HG02571 (cell line): ENCODE measurements around the gene ZSWIM4.
A peak's percentile ranks its signal among the peaks of the same experiment; 100 is the strongest.
"Not testable (repeated sequence)": the region's sequence is repeated elsewhere in the genome, so short reads cannot be mapped to it uniquely, and the experiment has no call there.

Experiments
- ATAC-seq: cut with Tn5 transposase; IDR thresholded peaks from one replicate; pipeline ENCODE4 v1.9.1; 2021; ENCODE audit warnings: mild to moderate bottlenecking, moderate library complexity; ENCODE audit not compliant: unreplicated experiment

The ZSWIM4 gene

DNA sequence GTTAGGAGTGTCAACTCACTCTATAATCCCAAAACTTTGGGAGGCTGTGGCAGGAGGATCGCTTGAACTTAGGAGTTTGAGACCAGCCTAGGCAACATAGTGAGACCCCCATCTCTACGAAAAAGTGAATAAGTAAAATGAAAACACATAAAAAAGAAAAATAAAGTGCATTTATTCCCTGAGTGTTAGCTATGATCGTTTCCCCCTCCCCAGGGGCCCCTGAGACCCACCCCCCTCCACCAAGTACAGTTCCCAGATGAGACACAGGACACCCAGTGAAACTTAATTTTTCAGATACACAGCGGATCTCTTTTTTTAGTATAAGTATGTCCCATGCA is 53.1 kb downstream of the ZSWIM4 start:
- no peak for ATAC-seq

DNA sequence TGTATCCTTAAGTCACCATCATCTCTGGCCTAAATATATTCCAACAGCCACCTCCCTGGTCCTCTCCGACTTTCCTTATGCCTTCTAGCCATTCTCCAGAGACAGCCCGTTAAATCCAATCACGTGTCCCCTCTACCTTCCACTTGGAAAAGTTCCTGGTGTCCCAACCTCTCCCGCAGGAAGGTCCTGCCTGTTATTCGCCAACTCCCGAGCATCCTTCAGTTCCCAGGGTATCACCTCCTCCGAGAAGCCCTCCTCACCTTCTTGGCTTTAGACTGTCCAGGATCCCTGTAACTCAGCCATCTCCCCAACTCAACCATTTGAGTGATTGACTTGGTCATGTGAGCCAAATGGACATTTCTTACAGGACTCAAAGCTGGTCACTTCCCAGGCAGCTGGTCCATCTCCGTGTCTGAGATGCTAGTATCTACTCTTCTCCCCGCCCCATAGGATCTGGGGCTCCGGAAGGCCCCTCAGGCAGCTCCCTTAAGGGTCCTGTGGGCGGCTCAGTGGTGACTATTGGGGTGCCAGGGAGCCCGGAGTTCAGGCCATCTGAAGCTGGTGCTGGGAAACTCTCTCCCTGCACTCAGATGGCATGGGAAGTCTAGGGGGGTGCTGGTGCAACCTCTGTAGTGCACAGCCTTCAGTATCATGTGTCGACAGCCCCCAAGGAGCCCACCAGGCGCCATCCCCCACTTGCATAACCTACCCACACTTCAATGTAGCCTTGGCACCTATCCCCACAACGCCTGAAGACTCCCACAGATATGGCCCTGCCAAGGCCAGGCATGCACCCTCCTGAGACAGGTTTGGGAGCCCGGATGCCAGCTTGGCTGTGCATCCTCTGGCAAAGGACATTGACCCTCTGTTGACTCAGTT is 53.8 kb downstream of the ZSWIM4 start:
- ATAC-seq = no peak

- ATAC-seq = no peak
Observed at GRCh38 chr19:13849991-13850909, 55.0 kb downstream of the ZSWIM4 start.

DNA sequence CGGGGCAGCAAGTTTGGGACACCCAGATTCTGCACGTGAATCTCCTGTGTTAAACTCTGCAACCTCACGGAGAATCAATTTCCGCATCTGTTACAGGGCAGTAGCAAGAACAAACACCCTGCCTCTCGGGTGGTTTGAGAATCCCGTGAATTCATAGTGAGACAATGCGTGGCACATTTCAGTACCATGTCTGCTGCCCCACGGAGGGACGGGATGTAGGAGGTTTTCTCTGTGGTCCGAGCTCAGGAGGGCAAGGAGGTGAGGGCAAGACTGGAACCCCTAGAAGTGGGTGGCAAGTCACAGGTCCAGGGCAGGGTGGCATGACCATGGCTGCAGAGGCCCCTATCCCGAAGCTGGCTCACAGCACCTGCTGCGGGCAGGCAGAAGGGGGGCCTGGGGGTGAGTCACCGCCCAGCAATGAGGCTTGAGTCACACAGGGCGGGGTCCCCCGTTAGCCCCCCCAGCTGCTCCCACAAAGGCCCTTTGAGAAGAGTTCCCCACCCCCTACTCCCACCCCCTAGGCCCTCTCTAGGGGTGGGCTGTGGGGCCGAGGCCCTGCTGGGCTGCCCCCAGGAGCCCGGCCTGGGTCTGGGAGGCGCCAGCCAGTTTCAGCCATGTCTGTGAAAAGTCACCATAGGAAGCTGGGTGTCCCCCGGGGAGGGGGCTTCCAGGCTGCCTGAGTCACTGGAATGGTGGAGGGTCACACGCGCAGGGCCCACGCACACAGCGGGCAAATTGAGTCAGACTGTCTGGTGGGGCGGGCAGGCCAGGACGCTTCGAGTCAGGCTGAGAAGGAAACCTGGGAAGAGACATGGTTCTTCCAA is 55.9 kb downstream of the ZSWIM4 start:
- no peak for ATAC-seq

DNA sequence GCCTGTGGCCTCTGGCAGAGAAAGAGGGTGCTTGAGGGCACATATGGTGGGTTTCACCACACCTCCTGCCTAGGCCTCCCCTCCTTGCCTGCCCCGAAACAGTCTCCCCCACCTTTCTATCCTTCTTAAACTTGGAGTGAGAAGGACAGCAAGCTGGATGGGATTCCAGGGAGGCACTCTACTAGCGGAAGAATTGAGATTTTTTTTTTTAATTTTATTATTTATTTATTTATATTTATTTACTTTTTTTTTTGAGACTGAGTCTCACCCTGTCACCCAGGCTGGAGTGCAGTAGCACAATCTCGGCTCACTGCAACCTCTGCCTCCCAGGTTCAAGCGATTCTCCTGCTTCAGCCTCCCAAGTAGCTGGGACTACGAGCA is 56.5 kb downstream of the ZSWIM4 start:
- ATAC-seq = not testable (repeated sequence)

DNA sequence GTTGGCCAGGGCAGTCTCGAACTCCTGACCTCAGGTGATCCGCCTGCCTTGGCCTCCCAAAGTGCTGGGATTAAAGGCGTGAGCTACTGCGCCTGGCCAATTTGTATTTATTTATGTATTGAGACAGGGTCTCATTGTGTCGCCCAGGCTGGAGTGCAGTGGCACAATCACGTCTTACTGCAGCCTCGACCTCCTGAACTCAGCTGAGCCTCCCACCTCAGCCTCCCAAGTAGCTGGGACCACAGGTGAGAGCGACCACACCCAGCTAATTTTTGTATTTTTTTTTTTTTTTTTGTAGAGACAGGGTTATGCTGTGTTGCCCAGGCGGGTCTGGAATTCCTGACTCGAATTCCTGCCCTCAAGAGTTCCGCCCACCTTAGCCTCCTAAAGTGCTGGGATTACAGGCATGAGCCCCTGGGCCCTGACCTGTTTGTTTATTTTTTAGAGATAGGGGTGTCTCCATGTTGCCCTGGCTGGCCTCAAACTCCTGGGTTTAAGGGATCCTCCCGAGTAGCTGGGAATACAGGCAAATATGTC is 57.0 kb downstream of the ZSWIM4 start:
- not testable (repeated sequence) for ATAC-seq

DNA sequence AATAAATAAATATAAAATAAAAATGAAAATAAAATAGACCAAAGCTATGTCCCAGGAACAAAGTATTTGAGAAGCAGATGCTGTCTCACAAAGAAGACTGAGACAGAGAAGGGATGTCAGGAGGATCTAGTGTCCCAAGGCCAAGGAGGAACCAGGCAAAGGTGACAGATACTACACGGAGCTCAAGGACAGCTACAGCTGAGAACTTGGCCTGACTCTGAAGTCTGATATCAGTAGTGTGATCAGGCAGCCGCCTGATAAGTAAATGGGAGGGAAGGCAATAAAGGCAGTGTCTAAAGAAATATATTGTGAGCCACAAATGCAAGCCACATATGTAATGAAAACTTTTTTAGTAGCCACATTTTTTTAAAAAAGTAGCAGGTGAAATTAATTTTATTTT is 61.3 kb downstream of the ZSWIM4 start:
- ATAC-seq = no peak

DNA sequence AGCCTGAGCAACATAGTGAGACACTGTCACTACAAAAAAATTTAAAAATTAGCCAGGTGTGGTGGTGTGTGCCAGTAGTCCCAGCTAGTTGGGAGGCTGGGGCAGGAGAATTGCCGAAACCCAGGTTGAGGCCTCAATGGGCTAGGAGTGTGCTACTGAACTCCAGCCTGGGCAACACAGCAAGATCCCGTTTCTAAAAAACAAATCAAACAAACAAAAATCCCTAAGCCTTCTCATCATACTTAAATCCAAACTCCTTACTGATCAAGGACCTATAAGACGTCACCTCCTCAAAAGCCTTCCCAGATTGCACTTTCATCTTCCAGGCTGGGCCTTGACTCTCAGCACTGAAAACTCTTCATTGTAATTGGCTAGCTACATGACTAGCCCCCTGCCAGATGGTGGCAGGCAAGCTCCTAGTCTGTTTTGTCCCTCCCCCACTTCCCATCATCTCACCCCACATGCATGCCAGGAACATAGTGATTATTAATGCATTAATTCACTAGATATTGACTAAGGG is 64.2 kb downstream of the ZSWIM4 start:
- ATAC-seq = no peak

DNA sequence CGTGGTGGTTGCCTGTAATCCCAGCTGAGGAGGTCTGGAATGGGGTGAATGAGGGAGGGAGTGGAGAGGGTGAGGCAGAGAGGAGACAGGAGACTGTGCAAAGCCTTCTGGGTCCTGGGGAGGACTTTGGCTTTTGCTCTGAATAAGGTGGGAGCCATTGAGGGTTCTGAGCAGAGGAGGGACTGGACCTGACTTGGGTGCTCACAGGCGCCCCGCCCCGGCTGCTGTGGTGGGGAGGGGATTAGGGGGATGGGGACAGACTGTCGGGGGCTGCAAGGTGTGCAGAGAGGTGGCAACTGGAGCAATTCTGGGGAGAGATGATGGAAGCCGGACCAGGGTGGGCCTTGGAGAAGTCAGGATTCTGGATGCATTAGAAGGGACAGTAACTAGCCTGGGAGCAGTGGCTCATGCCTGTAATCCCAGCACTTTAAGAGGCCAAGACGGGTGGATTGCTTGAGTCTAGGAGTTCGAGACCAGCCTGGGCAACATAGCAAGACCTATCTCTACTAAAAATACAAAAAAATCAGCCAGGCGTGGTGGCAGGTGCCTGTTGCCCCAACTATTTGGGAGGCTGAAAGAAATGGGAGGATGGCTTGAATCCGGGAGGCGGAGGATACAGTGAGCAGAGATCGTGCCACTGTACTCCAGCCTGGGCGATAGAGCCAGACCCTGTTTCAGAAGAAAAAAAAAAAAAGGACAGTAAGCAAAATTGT is 65.6 kb downstream of the ZSWIM4 start:
- ATAC-seq = no peak

DNA sequence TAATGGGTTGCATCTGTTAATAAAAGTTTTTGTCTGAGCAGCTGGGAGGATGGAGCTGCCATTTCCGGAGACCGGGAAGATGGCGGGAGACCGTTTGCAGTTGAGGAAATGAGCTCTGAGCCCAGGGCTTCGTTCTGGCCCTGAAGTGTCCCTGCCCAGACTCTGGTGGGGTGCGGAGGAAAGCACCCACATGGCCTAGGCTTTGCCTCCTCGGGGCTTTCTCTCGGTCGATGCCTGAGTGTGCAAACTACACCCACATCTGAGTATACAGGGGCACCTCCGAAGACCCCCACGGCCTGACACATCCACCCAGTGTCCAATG is 66.1 kb downstream of the ZSWIM4 start:
- ATAC-seq = peak; percentile 29

- ATAC-seq = peak; percentile 67
Observed at GRCh38 chr19:13861714-13862531, 66.7 kb downstream of the ZSWIM4 start.

- ATAC-seq = no peak
Observed at GRCh38 chr19:13864046-13864666, 68.9 kb downstream of the ZSWIM4 start.

GRCh38 chr19:13864667-13865570 is 69.7 kb downstream of the ZSWIM4 start:
- ATAC-seq = no peak

DNA sequence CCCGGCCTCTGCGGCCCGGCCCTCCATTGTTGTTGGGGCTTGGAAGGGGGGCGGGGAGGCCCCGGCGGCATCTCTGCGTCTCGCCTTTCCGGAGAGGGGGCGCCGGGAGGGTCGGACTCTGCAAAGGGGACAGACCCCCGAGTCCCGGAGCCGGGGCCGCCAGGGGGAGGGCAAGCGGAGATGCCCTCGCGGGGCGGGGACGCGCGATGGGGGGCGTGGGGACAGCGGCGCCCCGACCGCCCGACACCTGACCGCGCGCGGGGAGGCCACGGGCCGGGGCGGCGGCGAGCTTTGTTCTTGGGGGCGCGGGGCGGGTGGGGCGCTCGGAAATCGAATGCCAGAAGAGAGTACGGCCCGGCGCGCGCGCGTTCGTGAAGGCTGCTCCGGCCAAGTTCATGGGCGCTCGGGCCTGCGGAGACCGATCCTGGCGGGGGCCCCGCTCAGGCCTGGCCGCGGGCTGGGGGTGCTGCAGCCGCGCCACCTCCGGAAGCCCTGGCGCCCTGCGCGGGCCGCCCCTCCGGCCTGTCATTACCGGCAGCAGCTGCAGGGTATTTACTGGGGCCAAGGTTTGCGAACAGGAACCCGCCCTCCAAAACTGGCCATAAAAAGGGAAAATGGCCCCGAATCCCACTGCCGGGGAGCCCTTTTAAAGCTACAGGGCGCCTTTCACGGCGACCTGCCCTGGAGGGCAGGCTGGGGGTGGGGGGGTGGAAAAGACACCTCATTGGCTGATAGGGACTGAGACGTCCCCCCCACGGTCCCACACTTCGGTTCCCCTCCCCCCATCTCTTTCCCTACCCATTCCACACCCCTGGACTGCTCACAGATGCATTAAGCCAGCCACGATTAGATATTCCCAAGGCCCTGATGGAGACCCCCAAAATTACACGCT is 70.6 kb downstream of the ZSWIM4 start:
- no peak for ATAC-seq

DNA sequence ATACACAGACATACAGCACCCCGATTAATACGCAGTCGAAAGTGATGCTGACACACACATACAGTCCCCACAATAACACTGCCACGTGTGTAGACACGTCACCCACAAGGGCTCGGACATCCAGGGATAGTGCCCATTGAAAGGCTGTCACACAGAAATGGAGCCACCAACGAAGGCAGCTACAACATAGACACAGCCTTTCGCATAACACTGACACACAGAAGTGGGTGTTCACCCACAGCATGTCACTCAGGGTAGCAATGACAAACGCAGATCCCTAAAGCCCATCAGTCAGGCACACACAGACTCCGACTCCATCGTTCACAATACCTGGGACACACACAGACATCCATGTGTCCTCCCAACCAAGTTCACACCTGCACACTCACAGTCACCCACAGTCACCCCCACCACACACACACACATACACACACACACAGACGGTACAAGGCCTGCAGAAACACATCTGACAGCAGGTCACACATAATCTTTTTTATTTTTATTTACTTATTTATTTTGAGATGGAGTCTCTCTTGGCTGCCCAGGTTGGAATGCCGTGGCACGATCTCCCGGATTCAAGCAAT is 71.3 kb downstream of the ZSWIM4 start:
- no peak for ATAC-seq

DNA sequence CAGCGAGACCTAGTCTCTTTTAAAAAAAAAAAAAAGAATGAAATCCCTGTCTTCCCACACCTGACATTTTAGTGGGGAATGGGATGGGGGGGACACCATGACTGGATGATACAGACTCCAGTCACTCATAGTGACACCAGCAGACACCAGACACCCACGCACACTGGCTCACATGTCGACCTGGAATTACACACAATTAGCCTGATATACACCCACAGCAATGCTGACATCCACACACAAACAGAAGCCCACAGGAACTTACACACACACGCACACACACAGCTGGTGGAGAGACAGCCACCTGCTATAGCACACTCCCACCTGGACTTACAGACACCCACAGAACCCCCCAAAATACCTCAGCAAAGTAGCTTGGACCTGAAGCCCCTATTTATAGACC is 73.4 kb downstream of the ZSWIM4 start:
- ATAC-seq = no peak
